Tibial nerve (tissue), 3 donors: ENCODE measurements around the gene TMEM258.

Experiments
- CTCF ChIP-seq, 5 experiments: fragments of 200-600 bp in 3 of 5; fragments of 450-650 bp in 2 of 5; sonication (generic) in 3 of 5; IDR thresholded peaks; one replicate each; pipeline ENCODE4 v1.5.1; 2016 to 2019; ENCODE audit warnings: antibody characterized with exemption in 5 of 5, mild to moderate bottlenecking in 3 of 5, moderate library complexity in 2 of 5
- POLR2A ChIP-seq, 2 donors: fragments of 450-650 bp; IDR thresholded peaks; one replicate each; pipeline ENCODE4 v1.6.1; 2017; ENCODE audit warnings: antibody characterized with exemption in 2 of 2, mild to moderate bottlenecking in 2 of 2, moderate library complexity in 2 of 2

GRCh38 chr11:61764606-61765260 lies 27.7 kb downstream of the TMEM258 start:
- TF ChIP-seq POLR2A (IDR thresholded peaks at IDR 0.05) (no peak), CTCF (IDR thresholded peaks at IDR 0.05) (no peak)
